Fibroblast of lung (primary cell): ENCODE measurements around the gene CSNK1D. TPM values are rescaled to one million over a fixed set of nuclear protein-coding genes. Genes with fewer than 3 reads are reported as not detected.

Source experiments
- DNase-seq, 2 donors: peaks; one replicate each; pipeline versions ENCODE4 v3.0.0 to v3.0.0-alpha.2; 2010; ENCODE audit warnings: low read depth in 2 of 2
- H2AFZ ChIP-seq: 2 replicates; pipeline ENCODE4 v1.5.1; 2012; ENCODE audit warnings: low read length, control low read depth, inconsistent platforms
- H3K27ac ChIP-seq: 2 replicates; pipeline ENCODE4 v1.5.1; 2011; ENCODE audit warnings: low read length, control low read depth; ENCODE audit not compliant: insufficient read depth
- H3K27me3 ChIP-seq: 2 replicates; pipeline ENCODE4 v1.5.1; 2011; ENCODE audit warnings: mild to moderate bottlenecking, low read length; ENCODE audit not compliant: control insufficient read depth, insufficient read depth
- H3K36me3 ChIP-seq: 2 replicates; pipeline ENCODE4 v1.5.1; 2011; ENCODE audit warnings: low read length; ENCODE audit not compliant: control insufficient read depth, insufficient read depth
- H3K4me1 ChIP-seq: 2 replicates; pipeline ENCODE4 v1.5.1; 2011; ENCODE audit warnings: low read length; ENCODE audit not compliant: control insufficient read depth, insufficient read depth; ENCODE audit errors: extremely low read depth
- H3K4me2 ChIP-seq: 2 replicates; pipeline ENCODE4 v1.5.1; 2011; ENCODE audit warnings: low read length, control low read depth; ENCODE audit not compliant: insufficient read depth; ENCODE audit errors: extremely low read depth
- H3K4me3 ChIP-seq, 4 experiments: fragments of 200-600 bp in 1 of 4; sonication (generic) in 1 of 4; replicated peaks in 1 of 4; 2 replicates each; pipeline ENCODE4 v1.5.1; 2011 to 2016; ENCODE audit warnings: low read length in 4 of 4, low read depth in 3 of 4, mild to moderate bottlenecking in 3 of 4, control low read depth in 2 of 4, inconsistent platforms in 1 of 4, mixed read lengths in 1 of 4; ENCODE audit not compliant: insufficient read depth in 1 of 4; ENCODE audit errors: control extremely low read depth in 1 of 4
- H3K79me2 ChIP-seq: 2 replicates; pipeline ENCODE4 v1.5.1; 2012; ENCODE audit warnings: mild to moderate bottlenecking, low read length, inconsistent platforms; ENCODE audit not compliant: control insufficient read depth, insufficient read depth
- H3K9ac ChIP-seq: 2 replicates; pipeline ENCODE4 v1.5.1; 2011; ENCODE audit warnings: mild to moderate bottlenecking, low read length, control low read depth; ENCODE audit not compliant: insufficient read depth
- H3K9me3 ChIP-seq: 2 replicates; pipeline ENCODE4 v1.5.1; 2012; ENCODE audit warnings: low read depth, low read length; ENCODE audit not compliant: control insufficient read depth, insufficient read depth
- H4K20me1 ChIP-seq: 2 replicates; pipeline ENCODE4 v1.5.1; 2011; ENCODE audit warnings: low read length; ENCODE audit not compliant: control insufficient read depth, insufficient read depth; ENCODE audit errors: extremely low read depth
- EZH2 ChIP-seq: IDR thresholded peaks from 2 replicates; pipeline ENCODE4 v1.5.1; 2012; ENCODE audit warnings: low read length, control low read depth, mild to moderate bottlenecking; ENCODE audit errors: missing control alignments
- polyA plus RNA-seq, 2 donors: library from polyadenylated mRNA; depleted of rRNA in 1 of 2; stranded (reverse) in 1 of 2; unstranded in 1 of 2; fragments of >200 nt; gene quantifications; 2 replicates each; pipeline ENCODE4 v1.2.1, GENCODE V29; 2011 to 2012; ENCODE audit warnings: missing spikeins in 1 of 2
- total RNA-seq: library from RNA; depleted of rRNA; stranded (reverse); fragments of >200 nt; gene quantifications from 2 replicates; pipeline ENCODE4 v1.2.1, GENCODE V29; 2014
- TF ChIP-seq, protein P1 (sequence below), 2 donors: IDR thresholded peaks in 1 of 2; conservative IDR thresholded peaks in 1 of 2; 1 replicate in 1 of 2; 2 replicates in 1 of 2; pipeline ENCODE4 v1.5.1; 2011 to 2012; ENCODE audit warnings: low read length in 2 of 2, control low read depth in 1 of 2, inconsistent platforms in 1 of 2, low read depth in 1 of 2, mild to moderate bottlenecking in 1 of 2

Gene CSNK1D
- total and polyA plus RNA-seq, 2 donors (not counting 1 experiment from before 2014, with no cell fraction given): 64.9 to 112 TPM

DNA sequence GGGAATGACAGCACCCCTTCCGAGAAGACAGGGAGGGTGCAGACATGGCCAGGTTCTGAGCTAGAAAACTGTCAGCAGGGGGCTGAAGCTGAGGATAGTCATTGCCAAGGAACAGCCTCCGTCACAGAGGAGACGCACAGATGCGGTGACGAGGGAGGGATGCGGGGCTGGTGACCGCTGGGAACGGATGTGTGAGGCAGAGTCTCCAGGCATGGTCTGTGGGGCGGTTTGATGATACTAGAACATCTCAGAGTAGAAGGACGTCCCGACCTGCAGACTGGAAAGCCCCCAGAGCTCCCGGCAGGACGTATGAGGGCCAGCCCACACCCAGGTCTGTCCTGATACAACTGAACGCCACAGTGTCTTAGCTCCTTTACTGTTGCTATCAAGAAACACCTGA, 1.8 kb upstream of the CSNK1D start:
- Histone ChIP-seq H3K79me2 (peaks cover 28% of the 10 kb centered on the region), H4K20me1 (no peaks in the 10 kb centered on the region), H3K4me2 (no peak overlapping the region), H3K27me3 (no peaks in the 10 kb centered on the region), H3K9ac (no peak overlapping the region), H3K4me3 (no peak overlapping the region), H3K4me1 (peaks cover 4% of the 10 kb centered on the region), H2AFZ (no peak overlapping the region), H3K36me3 (peaks cover 8% of the 10 kb centered on the region), H3K27ac (no peak overlapping the region), H3K9me3 (no peaks in the 10 kb centered on the region)
- no peak for DNase-seq
- no peak for TF ChIP-seq EZH2
- TF ChIP-seq, protein P1, sequence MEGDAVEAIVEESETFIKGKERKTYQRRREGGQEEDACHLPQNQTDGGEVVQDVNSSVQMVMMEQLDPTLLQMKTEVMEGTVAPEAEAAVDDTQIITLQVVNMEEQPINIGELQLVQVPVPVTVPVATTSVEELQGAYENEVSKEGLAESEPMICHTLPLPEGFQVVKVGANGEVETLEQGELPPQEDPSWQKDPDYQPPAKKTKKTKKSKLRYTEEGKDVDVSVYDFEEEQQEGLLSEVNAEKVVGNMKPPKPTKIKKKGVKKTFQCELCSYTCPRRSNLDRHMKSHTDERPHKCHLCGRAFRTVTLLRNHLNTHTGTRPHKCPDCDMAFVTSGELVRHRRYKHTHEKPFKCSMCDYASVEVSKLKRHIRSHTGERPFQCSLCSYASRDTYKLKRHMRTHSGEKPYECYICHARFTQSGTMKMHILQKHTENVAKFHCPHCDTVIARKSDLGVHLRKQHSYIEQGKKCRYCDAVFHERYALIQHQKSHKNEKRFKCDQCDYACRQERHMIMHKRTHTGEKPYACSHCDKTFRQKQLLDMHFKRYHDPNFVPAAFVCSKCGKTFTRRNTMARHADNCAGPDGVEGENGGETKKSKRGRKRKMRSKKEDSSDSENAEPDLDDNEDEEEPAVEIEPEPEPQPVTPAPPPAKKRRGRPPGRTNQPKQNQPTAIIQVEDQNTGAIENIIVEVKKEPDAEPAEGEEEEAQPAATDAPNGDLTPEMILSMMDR (conservative IDR thresholded peaks at IDR 0.05 in 1 of 2, IDR thresholded peaks at IDR 0.05 in 1 of 2; ENCODE audit: low read depth in 1 of 2, low read length in 2 of 2): no peak

DNA sequence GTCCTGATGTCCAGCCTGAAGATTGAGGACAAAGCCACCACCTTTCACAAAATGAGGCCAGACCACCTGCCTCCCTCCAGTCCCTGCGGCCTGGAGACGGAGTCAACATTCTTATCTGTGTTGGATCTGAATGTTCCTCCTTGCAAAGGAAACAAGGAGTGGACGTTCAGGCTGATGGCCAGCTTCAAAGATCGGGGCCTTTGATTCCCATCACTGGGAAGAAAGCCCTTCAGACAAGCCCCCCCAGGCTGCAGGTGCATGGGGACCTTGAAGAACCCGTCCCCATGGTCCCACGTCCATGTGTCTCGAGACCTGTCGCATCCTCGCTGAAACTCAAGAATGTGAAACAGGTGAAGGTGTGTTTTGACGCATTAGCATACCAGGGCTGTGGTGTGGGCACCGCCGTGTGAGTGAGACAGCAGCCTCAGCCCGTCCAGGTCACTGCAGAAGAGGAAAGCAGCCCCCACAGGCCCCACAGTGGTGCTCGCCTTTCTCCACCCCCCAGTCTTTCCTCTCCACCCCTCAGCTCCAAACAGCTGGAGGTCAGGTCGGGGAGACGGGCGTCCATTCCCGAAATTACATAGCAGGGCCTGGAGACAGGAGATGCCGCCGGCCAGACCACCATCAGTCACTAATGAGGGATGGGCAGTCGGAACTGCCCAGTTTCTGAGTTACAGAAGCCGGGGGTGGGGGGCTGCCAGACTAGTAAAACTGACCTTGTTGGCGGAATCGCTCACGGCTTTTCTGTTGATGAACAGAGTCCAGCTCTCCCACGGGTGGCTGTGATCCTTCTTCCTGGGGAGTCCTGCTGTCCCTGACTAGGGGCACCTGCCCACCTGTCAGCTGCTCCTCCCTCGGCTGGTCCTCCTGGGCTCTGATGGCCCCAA, 877 bp upstream of the CSNK1D start:
- H3K9me3 ChIP-seq: no peaks in the 10 kb centered on the region
- H3K27ac ChIP-seq: no peak overlapping the region
- peak overlapping the region in 2 of 4 experiments; percentile 59 to 72 for H3K4me3 ChIP-seq
- no peaks in the 10 kb centered on the region for H3K27me3 ChIP-seq
- DNase-seq: no peak
- peaks cover 37% of the 10 kb centered on the region for H3K79me2 ChIP-seq
- H4K20me1 ChIP-seq: peaks cover 3% of the 10 kb centered on the region
- peak overlapping the region; percentile 78 for H3K4me2 ChIP-seq
- H3K36me3 ChIP-seq: peaks cover 13% of the 10 kb centered on the region
- no peak overlapping the region for H2AFZ ChIP-seq
- peaks cover 4% of the 10 kb centered on the region for H3K4me1 ChIP-seq
- TF ChIP-seq EZH2: no peak
- TF ChIP-seq, protein P1 (conservative IDR thresholded peaks at IDR 0.05 in 1 of 2, IDR thresholded peaks at IDR 0.05 in 1 of 2; ENCODE audit: low read depth in 1 of 2, low read length in 2 of 2): no peak
- no peak overlapping the region for H3K9ac ChIP-seq

DNA sequence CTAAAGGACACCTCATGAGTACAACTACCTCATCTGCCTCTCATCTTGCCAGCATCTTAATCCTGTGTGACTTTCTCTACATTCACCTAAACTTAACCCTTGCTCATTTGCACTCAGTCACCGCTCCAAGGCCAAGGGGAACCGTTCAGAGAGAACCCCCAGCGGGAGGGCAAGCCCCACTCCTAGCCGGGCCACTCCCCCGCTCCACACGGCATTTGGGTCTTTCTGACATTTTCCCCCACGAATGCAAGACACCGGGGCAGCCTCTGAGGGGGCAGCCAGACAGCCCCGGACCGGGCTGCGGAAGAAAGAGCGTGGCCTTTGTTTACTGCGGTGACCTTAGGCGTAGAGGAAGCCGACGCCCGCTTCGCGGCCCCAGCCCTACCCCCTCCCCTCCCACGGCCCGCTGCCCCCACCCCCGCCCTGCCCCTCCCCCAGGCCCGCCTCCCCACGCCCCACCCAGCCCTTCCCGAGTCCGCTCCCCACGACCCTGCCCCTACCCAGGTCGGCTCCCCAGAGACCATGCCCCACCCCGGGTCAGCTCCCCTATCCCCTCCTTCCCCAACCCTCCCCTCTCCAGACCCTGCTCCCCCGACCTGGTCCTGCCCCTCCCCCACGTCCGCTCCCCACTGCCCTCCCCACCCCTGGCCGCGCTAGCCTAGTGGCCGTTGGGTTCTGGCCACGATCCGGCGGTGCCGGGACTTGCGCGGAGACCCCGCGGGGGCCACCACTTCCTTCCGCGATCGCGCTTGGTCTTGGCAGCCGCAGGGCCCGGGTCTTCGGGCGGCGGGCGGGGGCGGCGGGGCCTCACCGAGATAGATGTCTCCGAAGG, 789 bp downstream of the CSNK1D start:
- no peak for DNase-seq
- peaks cover 10% of the 10 kb centered on the region for H4K20me1 ChIP-seq

More for the DNA sequence above, 789 bp downstream of the CSNK1D start:
- H3K4me2 ChIP-seq: peak overlapping the region; percentile 96
- H3K36me3 ChIP-seq: peaks cover 13% of the 10 kb centered on the region
- H3K4me1 ChIP-seq: peaks cover 16% of the 10 kb centered on the region
- H3K27me3 ChIP-seq: no peaks in the 10 kb centered on the region
- no peak for TF ChIP-seq EZH2
- TF ChIP-seq, protein P1 (conservative IDR thresholded peaks at IDR 0.05 in 1 of 2, IDR thresholded peaks at IDR 0.05 in 1 of 2; ENCODE audit: low read depth in 1 of 2, low read length in 2 of 2): no peak
- H3K79me2 ChIP-seq: peaks cover 54% of the 10 kb centered on the region
- H2AFZ ChIP-seq: no peak overlapping the region
- no peaks in the 10 kb centered on the region for H3K9me3 ChIP-seq
- H3K27ac ChIP-seq: peak overlapping the region; percentile 95
- peak overlapping the region; percentile 72 to 88 (median 78) for H3K4me3 ChIP-seq
- peak overlapping the region; percentile 86 for H3K9ac ChIP-seq
